ENCODE data around the gene GRK1.

DNA sequence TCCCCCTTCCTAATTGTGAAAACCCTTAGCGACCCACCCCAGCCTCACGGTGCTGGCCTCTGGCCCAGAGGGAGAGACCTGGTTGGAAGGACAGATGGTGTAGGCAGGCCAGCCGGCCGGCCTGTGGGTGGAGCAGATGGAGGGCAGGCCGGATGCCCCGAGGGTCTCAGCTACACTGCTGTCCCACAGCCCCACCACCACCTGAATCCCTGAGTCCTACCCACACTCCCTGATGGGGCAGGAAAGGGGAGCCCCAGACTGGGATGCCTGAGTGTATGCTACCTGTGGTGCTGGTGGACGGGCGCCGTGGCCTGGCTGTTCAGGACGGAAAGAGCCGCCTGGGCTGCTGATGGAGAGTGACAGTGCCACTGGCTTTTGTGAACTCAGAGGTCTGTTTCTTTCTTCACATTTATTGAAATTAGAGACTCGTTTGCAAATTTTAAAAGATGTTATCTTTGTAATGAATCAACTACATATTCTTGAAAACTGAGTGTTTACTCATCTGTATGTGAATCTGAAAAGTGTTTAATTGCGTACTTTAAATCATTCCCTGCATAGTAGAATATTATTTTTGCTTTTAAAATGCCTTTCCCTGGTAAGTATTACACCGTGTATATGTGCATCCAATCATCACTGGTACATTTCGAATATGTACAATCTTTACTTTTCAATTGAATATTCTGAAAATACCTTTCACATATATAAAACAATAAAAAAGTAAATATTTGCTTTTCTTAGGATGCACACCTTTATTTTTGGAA, 46.8 kb upstream of the GRK1 start:
- TF ChIP-seq, protein P1, sequence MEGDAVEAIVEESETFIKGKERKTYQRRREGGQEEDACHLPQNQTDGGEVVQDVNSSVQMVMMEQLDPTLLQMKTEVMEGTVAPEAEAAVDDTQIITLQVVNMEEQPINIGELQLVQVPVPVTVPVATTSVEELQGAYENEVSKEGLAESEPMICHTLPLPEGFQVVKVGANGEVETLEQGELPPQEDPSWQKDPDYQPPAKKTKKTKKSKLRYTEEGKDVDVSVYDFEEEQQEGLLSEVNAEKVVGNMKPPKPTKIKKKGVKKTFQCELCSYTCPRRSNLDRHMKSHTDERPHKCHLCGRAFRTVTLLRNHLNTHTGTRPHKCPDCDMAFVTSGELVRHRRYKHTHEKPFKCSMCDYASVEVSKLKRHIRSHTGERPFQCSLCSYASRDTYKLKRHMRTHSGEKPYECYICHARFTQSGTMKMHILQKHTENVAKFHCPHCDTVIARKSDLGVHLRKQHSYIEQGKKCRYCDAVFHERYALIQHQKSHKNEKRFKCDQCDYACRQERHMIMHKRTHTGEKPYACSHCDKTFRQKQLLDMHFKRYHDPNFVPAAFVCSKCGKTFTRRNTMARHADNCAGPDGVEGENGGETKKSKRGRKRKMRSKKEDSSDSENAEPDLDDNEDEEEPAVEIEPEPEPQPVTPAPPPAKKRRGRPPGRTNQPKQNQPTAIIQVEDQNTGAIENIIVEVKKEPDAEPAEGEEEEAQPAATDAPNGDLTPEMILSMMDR (conservative IDR thresholded peaks at IDR 0.05), result no peak
- no peak for TF ChIP-seq ZFX (IDR thresholded peaks at IDR 0.05)

Data from C4-2B (cell line).